Measurements from ENCODE around the gene RAB43. TPM values are rescaled to one million over a fixed set of nuclear protein-coding genes. Genes with fewer than 3 reads are reported as not detected.

Gene RAB43
- total RNA-seq, 1 experiment from 2014 or later, result 13.5 TPM

DNA sequence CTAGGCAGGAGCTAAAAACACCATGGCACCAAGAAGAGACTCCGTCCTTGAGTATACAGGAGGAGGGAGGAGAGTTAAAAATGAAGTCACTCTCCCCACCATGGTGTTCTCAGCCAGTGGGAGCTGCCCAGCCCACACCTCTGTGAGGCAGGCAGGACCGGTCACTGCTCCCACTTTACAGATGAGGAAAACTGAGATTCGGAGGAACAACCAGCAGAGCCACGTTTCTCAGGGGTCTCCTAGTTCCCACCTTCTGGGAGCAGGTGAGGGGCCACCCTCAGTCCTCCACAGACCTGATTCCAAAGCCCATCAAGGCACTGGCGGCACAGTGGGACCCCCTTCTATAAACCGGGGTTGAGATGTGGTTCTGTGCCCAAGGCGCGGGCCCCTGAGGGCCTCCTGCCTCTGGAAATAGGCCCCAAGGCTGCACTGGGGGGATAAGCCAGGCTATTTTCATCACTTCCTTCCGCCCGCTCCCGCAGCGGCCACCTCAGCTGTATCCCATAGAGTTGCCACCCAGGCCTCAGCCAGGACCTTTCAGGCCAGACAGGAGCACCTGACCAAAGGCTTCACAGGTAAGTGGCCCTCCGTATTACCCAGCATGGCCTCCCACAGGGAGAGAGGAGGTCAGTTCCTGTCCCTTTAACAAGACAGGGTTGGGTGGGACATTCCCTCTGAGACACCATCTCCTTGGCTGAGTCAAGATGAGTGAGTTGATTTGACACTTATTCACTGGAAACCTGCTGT, 61.2 kb downstream of the RAB43 start, which contains the start of gene GP9:
GP9 (plus strand) TSS at position 504 of the 747 bp plus-strand sequence. CDS start 961 bp downstream, outside the sequence.
- no peak within 1 kb of the TSS for H3K27ac ChIP-seq (ENCODE audit: low read depth, low read length)
- no peak within 1 kb of the TSS for H2AFZ ChIP-seq (ENCODE audit: low read depth, low read length, poor library complexity, severe bottlenecking)
- no peak within 1 kb of the TSS for H3K9ac ChIP-seq (ENCODE audit: low read length)
- intact Hi-C loops (cut with micrococcal nuclease), result no loop called here
- no peak within 1 kb of the TSS for H3K4me2 ChIP-seq (ENCODE audit: low read length)
- DNase-seq (ENCODE audit: low read depth, low spot score) (no peak), ATAC-seq (no peak)
- no peaks in the 10 kb centered on the region for H3K9me2 ChIP-seq (ENCODE audit: insufficient read depth)
- POLR2A ChIA-PET, result no interaction called here
- H4K20me1 ChIP-seq (ENCODE audit: insufficient read depth), result no peaks in the 10 kb centered on the region
- peaks cover 0 to 8% of the 10 kb centered on the region in 2 experiments; a peak in 1 of 4 replicates for H3K4me1 ChIP-seq (ENCODE audit: control insufficient read depth in 1 of 2, insufficient read depth in 2 of 2, low read length in 2 of 2)
- no peaks in the 10 kb centered on the region for H3K79me2 ChIP-seq (ENCODE audit: insufficient read depth, low read length)
- H3K4me3 ChIP-seq (replicated peaks in 1 of 2; ENCODE audit: low read depth in 1 of 2, low read length in 2 of 2), result no peak within 1 kb of the TSS
- CTCF ChIA-PET, result no interaction called here
- RAD21 ChIA-PET (ENCODE audit: low non-redundant PET in 1 of 2, low total read pairs in 2 of 2, uncharacterized antibody in 2 of 2, unreplicated experiment in 2 of 2), result no interaction called here
- TF ChIP-seq, protein P1, sequence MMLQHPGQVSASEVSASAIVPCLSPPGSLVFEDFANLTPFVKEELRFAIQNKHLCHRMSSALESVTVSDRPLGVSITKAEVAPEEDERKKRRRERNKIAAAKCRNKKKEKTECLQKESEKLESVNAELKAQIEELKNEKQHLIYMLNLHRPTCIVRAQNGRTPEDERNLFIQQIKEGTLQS (IDR thresholded peaks at IDR 0.05), result no peak
- no peak for TF ChIP-seq ELF1 (IDR thresholded peaks at IDR 0.05; ENCODE audit: borderline replicate concordance, low read depth)
- no peaks in the 10 kb centered on the region for H3K36me3 ChIP-seq (ENCODE audit: control insufficient read depth in 1 of 2, insufficient read depth in 2 of 2, low read length in 2 of 2)
- H3K27me3 ChIP-seq (ENCODE audit: insufficient read depth, low read length), result no peaks in the 10 kb centered on the region
- no peaks in the 10 kb centered on the region for H3K9me3 ChIP-seq (ENCODE audit: control insufficient read depth in 1 of 2, insufficient read depth in 1 of 2, low read depth in 1 of 2, low read length in 2 of 2)
- BruUV-seq (replicated peaks), result no TSS peak

DNA sequence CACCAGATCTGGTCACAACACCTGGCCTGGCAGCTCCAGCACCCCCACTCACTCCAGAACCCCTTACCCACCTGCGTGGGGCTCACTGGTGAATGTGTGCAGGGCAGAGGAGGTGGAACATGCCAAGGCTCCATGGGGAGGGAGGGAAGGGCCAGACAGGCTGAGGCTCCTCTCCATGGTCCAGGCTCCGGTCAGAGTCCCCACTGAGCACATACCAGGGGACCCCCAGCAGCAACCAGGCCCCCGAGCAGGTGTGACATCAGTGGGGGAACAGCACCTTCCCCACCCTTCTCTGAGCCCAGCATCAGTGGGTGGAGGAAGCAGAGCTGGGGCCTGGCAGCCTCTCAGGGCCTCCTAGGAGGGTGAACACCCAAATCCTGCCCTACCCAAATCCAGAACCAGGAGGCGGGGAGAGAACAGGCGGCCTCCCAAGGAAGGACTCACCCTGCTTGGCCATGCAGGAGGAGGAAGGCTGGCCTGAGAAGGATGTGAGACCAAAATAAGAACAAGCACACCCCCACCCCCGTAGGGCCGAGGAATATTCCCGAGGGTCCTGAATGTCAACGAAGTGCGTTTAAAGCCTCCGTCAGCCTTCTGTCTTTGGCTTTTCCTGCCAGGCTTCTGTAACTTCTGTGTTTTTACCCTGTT, 62.2 kb downstream of the RAB43 start:
- peaks cover 0 to 8% of the 10 kb centered on the region in 2 experiments; a peak in 1 of 4 replicates for H3K4me1 ChIP-seq (ENCODE audit: control insufficient read depth in 1 of 2, insufficient read depth in 2 of 2, low read length in 2 of 2)

More for the DNA sequence above, 62.2 kb downstream of the RAB43 start:
- TF ChIP-seq SIN3A (IDR thresholded peaks at IDR 0.05; ENCODE audit: low read depth) (no peak), ZFX (IDR thresholded peaks at IDR 0.05) (no peak), JUND (IDR thresholded peaks at IDR 0.05) (no peak), SRF (IDR thresholded peaks at IDR 0.05; ENCODE audit: low read depth) (no peak), EGR1 (IDR thresholded peaks at IDR 0.05; ENCODE audit: low read depth) (no peak), ELF1 (IDR thresholded peaks at IDR 0.05; ENCODE audit: borderline replicate concordance, low read depth) (no peak), TCF7L2 (IDR thresholded peaks at IDR 0.05; ENCODE audit: borderline replicate concordance, extremely low read depth, insufficient read depth, insufficient read length) (no peak), EZH2 (IDR thresholded peaks at IDR 0.05) (no peak), CEBPB (IDR thresholded peaks at IDR 0.05; ENCODE audit: low read depth) (no peak), POLR2A (IDR thresholded peaks at IDR 0.05; ENCODE audit: borderline replicate concordance, extremely low read depth, insufficient read depth, insufficient read length) (no peak), YY1 (IDR thresholded peaks at IDR 0.05; ENCODE audit: extremely low read depth, insufficient replicate concordance, low read depth, low read length) (no peak), FOSL1 (IDR thresholded peaks at IDR 0.05; ENCODE audit: low read depth) (no peak), SP1 (IDR thresholded peaks at IDR 0.05; ENCODE audit: low read depth) (no peak)
- TF ChIP-seq, protein P2, sequence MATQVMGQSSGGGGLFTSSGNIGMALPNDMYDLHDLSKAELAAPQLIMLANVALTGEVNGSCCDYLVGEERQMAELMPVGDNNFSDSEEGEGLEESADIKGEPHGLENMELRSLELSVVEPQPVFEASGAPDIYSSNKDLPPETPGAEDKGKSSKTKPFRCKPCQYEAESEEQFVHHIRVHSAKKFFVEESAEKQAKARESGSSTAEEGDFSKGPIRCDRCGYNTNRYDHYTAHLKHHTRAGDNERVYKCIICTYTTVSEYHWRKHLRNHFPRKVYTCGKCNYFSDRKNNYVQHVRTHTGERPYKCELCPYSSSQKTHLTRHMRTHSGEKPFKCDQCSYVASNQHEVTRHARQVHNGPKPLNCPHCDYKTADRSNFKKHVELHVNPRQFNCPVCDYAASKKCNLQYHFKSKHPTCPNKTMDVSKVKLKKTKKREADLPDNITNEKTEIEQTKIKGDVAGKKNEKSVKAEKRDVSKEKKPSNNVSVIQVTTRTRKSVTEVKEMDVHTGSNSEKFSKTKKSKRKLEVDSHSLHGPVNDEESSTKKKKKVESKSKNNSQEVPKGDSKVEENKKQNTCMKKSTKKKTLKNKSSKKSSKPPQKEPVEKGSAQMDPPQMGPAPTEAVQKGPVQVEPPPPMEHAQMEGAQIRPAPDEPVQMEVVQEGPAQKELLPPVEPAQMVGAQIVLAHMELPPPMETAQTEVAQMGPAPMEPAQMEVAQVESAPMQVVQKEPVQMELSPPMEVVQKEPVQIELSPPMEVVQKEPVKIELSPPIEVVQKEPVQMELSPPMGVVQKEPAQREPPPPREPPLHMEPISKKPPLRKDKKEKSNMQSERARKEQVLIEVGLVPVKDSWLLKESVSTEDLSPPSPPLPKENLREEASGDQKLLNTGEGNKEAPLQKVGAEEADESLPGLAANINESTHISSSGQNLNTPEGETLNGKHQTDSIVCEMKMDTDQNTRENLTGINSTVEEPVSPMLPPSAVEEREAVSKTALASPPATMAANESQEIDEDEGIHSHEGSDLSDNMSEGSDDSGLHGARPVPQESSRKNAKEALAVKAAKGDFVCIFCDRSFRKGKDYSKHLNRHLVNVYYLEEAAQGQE (IDR thresholded peaks at IDR 0.05; ENCODE audit: low read depth), result no peak
- no peaks in the 10 kb centered on the region for H3K36me3 ChIP-seq (ENCODE audit: control insufficient read depth in 1 of 2, insufficient read depth in 2 of 2, low read length in 2 of 2)
- no peaks in the 10 kb centered on the region for H4K20me1 ChIP-seq (ENCODE audit: insufficient read depth)
- H2AFZ ChIP-seq (ENCODE audit: low read depth, low read length, poor library complexity, severe bottlenecking), result no peak overlapping the region
- BruUV-seq (replicated peaks), result no TSS peak
- H3K4me3 ChIP-seq (replicated peaks in 1 of 2; ENCODE audit: low read depth in 1 of 2, low read length in 2 of 2), result no peak overlapping the region
- H3K4me2 ChIP-seq (ENCODE audit: low read length), result no peak overlapping the region
- no peaks in the 10 kb centered on the region for H3K9me3 ChIP-seq (ENCODE audit: control insufficient read depth in 1 of 2, insufficient read depth in 1 of 2, low read depth in 1 of 2, low read length in 2 of 2)
- no peak for DNase-seq (ENCODE audit: low read depth, low spot score)
- ChIA-PET RAD21 (ENCODE audit: low non-redundant PET in 1 of 2, low total read pairs in 2 of 2, uncharacterized antibody in 2 of 2, unreplicated experiment in 2 of 2) (no interaction called here), POLR2A (no interaction called here), CTCF (no interaction called here)
- no peaks in the 10 kb centered on the region for H3K27me3 ChIP-seq (ENCODE audit: insufficient read depth, low read length)
- no peak for ATAC-seq
- no peak overlapping the region for H3K9ac ChIP-seq (ENCODE audit: low read length)
- H3K79me2 ChIP-seq (ENCODE audit: insufficient read depth, low read length), result no peaks in the 10 kb centered on the region
- no peaks in the 10 kb centered on the region for H3K9me2 ChIP-seq (ENCODE audit: insufficient read depth)
- intact Hi-C loops (cut with micrococcal nuclease), result no loop called here
- H3K27ac ChIP-seq (ENCODE audit: low read depth, low read length), result no peak overlapping the region
